NB4 (cell line): ENCODE measurements around the gene CHSY1.

Source experiments
- CTCF ChIP-seq: IDR thresholded peaks from one replicate; pipeline ENCODE4 v1.5.1; 2012; ENCODE audit warnings: low read depth, low read length
- POLR2A ChIP-seq: IDR thresholded peaks from 2 replicates; pipeline ENCODE4 v1.6.1; 2011; ENCODE audit warnings: mild to moderate bottlenecking; ENCODE audit not compliant: insufficient read length; ENCODE audit errors: extremely low read depth

- no peak for TF ChIP-seq CTCF
- no peak for TF ChIP-seq POLR2A
Observed at GRCh38 chr15:101254157-101255050, 2.6 kb upstream of the CHSY1 start.
